Measurements from ENCODE around the gene CLEC16A.

- no peak for TF ChIP-seq CTCF (IDR thresholded peaks at IDR 0.05; ENCODE audit: borderline replicate concordance, extremely low read depth, low read length, poor library complexity, severe bottlenecking)
- no peak for TF ChIP-seq EZH2 (IDR thresholded peaks at IDR 0.05; ENCODE audit: borderline replicate concordance, low read depth, low read length, severe bottlenecking)
Observed at GRCh38 chr16:11023262-11024039, 79.1 kb downstream of the CLEC16A start.
